Peyer's patch (tissue), 4 donors: ENCODE data around the gene PGBD2.
"Not testable (repeated sequence)": the region's sequence is repeated elsewhere in the genome, so short reads cannot be mapped to it uniquely, and the experiment has no call there.

ENCODE experiments used
- CTCF ChIP-seq, 6 experiments: fragments of 450-650 bp in 4 of 6; fragments of 200-600 bp in 2 of 6; sonication (generic) in 1 of 6; IDR thresholded peaks; one replicate each; pipeline ENCODE4 v1.5.1; 2017 to 2019; ENCODE audit warnings: antibody characterized with exemption in 6 of 6, mild to moderate bottlenecking in 3 of 6, moderate library complexity in 1 of 6
- POLR2A ChIP-seq, 2 donors: fragments of 450-650 bp; IDR thresholded peaks; one replicate each; pipeline ENCODE4 v1.5.1; 2017; ENCODE audit warnings: antibody characterized with exemption in 2 of 2, mild to moderate bottlenecking in 2 of 2, moderate library complexity in 2 of 2

- TF ChIP-seq CTCF, POLR2A (IDR thresholded peaks at IDR 0.05): not testable (repeated sequence)
Measured at GRCh38 chr1:248889914-248890243, 16.2 kb upstream of the PGBD2 start.
